CD4-positive, alpha-beta T cell treated with Interleukin-6 at 100 ng/mL for 8 hours (primary cell): ENCODE data around the gene C5orf34.
"Not testable (repeated sequence)": the region's sequence is repeated elsewhere in the genome, so short reads cannot be mapped to it uniquely, and the experiment has no call there.

Source experiments
- DNase-seq: peaks from one replicate; pipeline ENCODE4 v3.0.0-alpha.2; 2020; ENCODE audit warnings: mixed read lengths, low spot score

The C5orf34 gene

GRCh38 chr5:43515678-43516048 lies 715 bp upstream of the C5orf34 start:
- DNase-seq: no peak

- no peak for DNase-seq
Observed at GRCh38 chr5:43514471-43514815, 505 bp downstream of the C5orf34 start.

- no peak for DNase-seq
Observed at GRCh38 chr5:43514025-43514424, 923 bp downstream of the C5orf34 start.

GRCh38 chr5:43511062-43511461 lies 3.9 kb downstream of the C5orf34 start:
- DNase-seq: not testable (repeated sequence)

GRCh38 chr5:43498581-43498980 lies 16.4 kb downstream of the C5orf34 start:
- no peak for DNase-seq

- no peak for DNase-seq
Observed at GRCh38 chr5:43497311-43498104, 17.4 kb downstream of the C5orf34 start.

GRCh38 chr5:43491326-43491725 lies 23.6 kb downstream of the C5orf34 start:
- DNase-seq: no peak

- DNase-seq: no peak
Observed at GRCh38 chr5:43486353-43486752, 28.6 kb downstream of the C5orf34 start.

- DNase-seq: peak; percentile 1
Observed at GRCh38 chr5:43485406-43485805, 29.5 kb downstream of the C5orf34 start.

- DNase-seq: peak; percentile 88
Observed at GRCh38 chr5:43484106-43484849, 30.7 kb downstream of the C5orf34 start.

- DNase-seq: peak; percentile 87
Observed at GRCh38 chr5:43483298-43484105, 31.4 kb downstream of the C5orf34 start, which contains the start of gene TMEM267. TMEM267 (minus strand) TSS chr5:43483865; CDS start chr5:43453969, 29,896 bp downstream.

GRCh38 chr5:43482490-43483297 lies 32.3 kb downstream of the C5orf34 start:
- DNase-seq: no peak

GRCh38 chr5:43469671-43470391 lies 45.1 kb downstream of the C5orf34 start:
- DNase-seq: no peak

GRCh38 chr5:43467100-43467499 lies 47.8 kb downstream of the C5orf34 start:
- no peak for DNase-seq

GRCh38 chr5:43465455-43465854 lies 49.5 kb downstream of the C5orf34 start:
- not testable (repeated sequence) for DNase-seq

- no peak for DNase-seq
Observed at GRCh38 chr5:43461066-43461465, 53.9 kb downstream of the C5orf34 start.

GRCh38 chr5:43456556-43456955 lies 58.4 kb downstream of the C5orf34 start:
- DNase-seq: no peak

- DNase-seq: not testable (repeated sequence)
Observed at GRCh38 chr5:43441575-43441974, 73.4 kb downstream of the C5orf34 start.

- DNase-seq: no peak
Observed at GRCh38 chr5:43437062-43437660, 77.8 kb downstream of the C5orf34 start.
